Smooth muscle cell (in vitro differentiated cells): ENCODE results near the gene MMEL1. TPM values are rescaled to one million over a fixed set of nuclear protein-coding genes. Genes with fewer than 3 reads are reported as not detected.
A peak's percentile ranks its signal among the peaks of the same experiment; 100 is the strongest.

ENCODE experiments used
- DNase-seq: peaks from one replicate; lab custom pipeline; 2025; ENCODE audit not compliant: unreplicated experiment; lab: John Stamatoyannopoulos, UW
- H2AFZ ChIP-seq: fragments of 200-600 bp; sonication (generic); 2 replicates; pipeline ENCODE4 v1.6.0; 2016; ENCODE audit warnings: antibody characterized with exemption, low read depth, mild to moderate bottlenecking
- H3F3A ChIP-seq: fragments of 200-600 bp; sonication (generic); 2 replicates; pipeline ENCODE4 v1.6.0; 2017; ENCODE audit warnings: antibody characterized with exemption, low read depth
- H3K27ac ChIP-seq: fragments of 200-600 bp; sonication (generic); 2 replicates; pipeline ENCODE4 v1.5.1; 2016; ENCODE audit warnings: low read depth, mild to moderate bottlenecking
- H3K27me3 ChIP-seq: fragments of 200-600 bp; sonication (generic); 2 replicates; pipeline ENCODE4 v1.6.1; 2016; ENCODE audit warnings: low read depth, mild to moderate bottlenecking
- H3K36me3 ChIP-seq: fragments of 200-600 bp; sonication (generic); 2 replicates; pipeline ENCODE4 v1.5.1; 2016; ENCODE audit warnings: low read depth
- H3K4me1 ChIP-seq: fragments of 200-600 bp; sonication (generic); 2 replicates; pipeline ENCODE4 v1.5.1; 2016; ENCODE audit warnings: low read depth
- H3K4me2 ChIP-seq: fragments of 200-600 bp; sonication (generic); 2 replicates; pipeline ENCODE4 v1.6.0; 2016; ENCODE audit warnings: mild to moderate bottlenecking
- H3K4me3 ChIP-seq: fragments of 200-600 bp; sonication (generic); 2 replicates; pipeline ENCODE4 v1.5.1; 2016; ENCODE audit warnings: mild to moderate bottlenecking
- H3K79me2 ChIP-seq: fragments of 200-600 bp; sonication (generic); 2 replicates; pipeline ENCODE4 v1.6.0; 2016; ENCODE audit warnings: low read depth, mild to moderate bottlenecking
- H3K9ac ChIP-seq: fragments of 200-600 bp; sonication (generic); 2 replicates; pipeline ENCODE4 v1.6.0; 2016; ENCODE audit warnings: low read depth
- H3K9me3 ChIP-seq: fragments of 200-600 bp; sonication (generic); replicated peaks from 2 replicates; pipeline ENCODE4 v1.5.1; 2016; ENCODE audit warnings: low read depth
- H4K20me1 ChIP-seq: fragments of 200-600 bp; sonication (generic); 2 replicates; pipeline ENCODE4 v1.6.0; 2016; ENCODE audit warnings: low read depth
- CTCF ChIP-seq: fragments of 200-600 bp; sonication (generic); IDR thresholded peaks from 2 replicates; pipeline ENCODE4 v1.5.1; 2017; ENCODE audit warnings: borderline replicate concordance, mild to moderate bottlenecking, antibody characterized with exemption; ENCODE audit not compliant: insufficient read depth, poor library complexity, severe bottlenecking
- WGBS: methylation state at CpG from one replicate; pipeline ENCODE4 v1.1.7; 2016; ENCODE audit warnings: low lambda C conversion rate; 5-methylcytosine and 5-hydroxymethylcytosine counted together
- polyA plus RNA-seq: library from polyadenylated mRNA; unstranded; fragments of >200 nt; fragmentation: Nextera tagmentation; extraction: Ambion mirVana; gene quantifications from 2 replicates; pipeline ENCODE4 v1.2.1, GENCODE V29; 2016
- total RNA-seq: library from RNA; depleted of rRNA; stranded (reverse); fragments of >200 nt; gene quantifications from 2 replicates; pipeline ENCODE4 v1.2.3, GENCODE V29; 2014

The MMEL1 gene
- total and polyA plus RNA-seq, 2 experiments from 2014 or later = 3.4 TPM; not detected in 1

GRCh38 chr1:2589431-2590232 lies 43.2 kb downstream of the MMEL1 start:
- H3K36me3 ChIP-seq = no peaks in the 10 kb centered on the region
- H3F3A ChIP-seq = no peaks in the 10 kb centered on the region
- 90% methylated on average over 25 of the region's 25 CpGs for WGBS
- no peak for TF ChIP-seq CTCF
- no peak overlapping the region for H2AFZ ChIP-seq
- no peak for DNase-seq
- H3K9me3 ChIP-seq = no peaks in the 10 kb centered on the region
- no peak overlapping the region for H3K9ac ChIP-seq
- no peaks in the 10 kb centered on the region for H4K20me1 ChIP-seq
- H3K4me2 ChIP-seq = no peak overlapping the region
- peaks cover 14% of the 10 kb centered on the region for H3K4me1 ChIP-seq
- no peaks in the 10 kb centered on the region for H3K79me2 ChIP-seq
- no peak overlapping the region for H3K4me3 ChIP-seq
- no peaks in the 10 kb centered on the region for H3K27me3 ChIP-seq
- H3K27ac ChIP-seq = no peak overlapping the region

DNA sequence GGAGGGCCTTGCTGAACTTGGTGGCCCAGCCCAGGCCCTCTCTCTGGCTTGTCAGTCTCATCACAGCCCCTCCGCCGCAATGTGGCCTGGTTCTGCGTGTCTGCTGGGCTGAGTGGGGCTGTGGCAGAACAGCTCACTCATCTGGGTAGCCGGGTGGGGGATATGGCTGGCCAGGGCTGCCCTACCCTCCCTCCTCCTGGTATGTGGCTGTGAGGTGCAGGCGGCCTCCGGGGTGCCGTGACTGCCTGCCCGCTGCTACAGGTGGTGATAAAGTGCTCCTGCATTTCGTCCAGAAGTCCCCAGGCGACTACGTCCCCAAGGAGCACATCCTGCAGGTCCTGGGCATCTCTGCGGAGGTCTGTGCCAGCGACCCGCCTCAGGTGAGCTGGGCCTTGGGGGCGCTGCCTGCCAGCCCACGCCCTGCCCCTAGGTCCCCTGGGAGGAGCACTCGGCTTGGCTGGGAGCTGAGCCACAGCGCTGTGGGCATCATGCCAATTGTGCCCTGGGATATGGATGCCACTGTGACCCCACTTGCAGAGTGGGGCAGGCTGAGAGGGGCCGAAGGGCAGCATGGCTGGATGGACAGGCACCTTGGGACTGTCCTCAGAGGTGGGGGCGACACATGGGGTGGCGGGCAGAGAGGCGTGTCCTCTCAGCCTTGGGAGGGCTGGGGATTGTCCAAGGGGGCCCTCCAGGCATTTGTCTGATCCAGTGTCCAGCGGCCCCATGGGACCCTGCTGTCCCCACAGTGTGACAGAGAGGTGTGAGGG lies 44.0 kb downstream of the MMEL1 start:
- 91% methylated on average over 23 of the region's 23 CpGs for WGBS
- H4K20me1 ChIP-seq = no peaks in the 10 kb centered on the region
- no peak overlapping the region for H3K4me3 ChIP-seq
- H3K9me3 ChIP-seq = no peaks in the 10 kb centered on the region
- no peak overlapping the region for H2AFZ ChIP-seq
- H3K79me2 ChIP-seq = no peaks in the 10 kb centered on the region
- TF ChIP-seq CTCF = no peak
- no peaks in the 10 kb centered on the region for H3F3A ChIP-seq
- no peaks in the 10 kb centered on the region for H3K36me3 ChIP-seq
- no peaks in the 10 kb centered on the region for H3K27me3 ChIP-seq
- peaks cover 14% of the 10 kb centered on the region for H3K4me1 ChIP-seq
- H3K4me2 ChIP-seq = no peak overlapping the region
- H3K9ac ChIP-seq = no peak overlapping the region
- no peak overlapping the region for H3K27ac ChIP-seq
- DNase-seq = no peak

DNA sequence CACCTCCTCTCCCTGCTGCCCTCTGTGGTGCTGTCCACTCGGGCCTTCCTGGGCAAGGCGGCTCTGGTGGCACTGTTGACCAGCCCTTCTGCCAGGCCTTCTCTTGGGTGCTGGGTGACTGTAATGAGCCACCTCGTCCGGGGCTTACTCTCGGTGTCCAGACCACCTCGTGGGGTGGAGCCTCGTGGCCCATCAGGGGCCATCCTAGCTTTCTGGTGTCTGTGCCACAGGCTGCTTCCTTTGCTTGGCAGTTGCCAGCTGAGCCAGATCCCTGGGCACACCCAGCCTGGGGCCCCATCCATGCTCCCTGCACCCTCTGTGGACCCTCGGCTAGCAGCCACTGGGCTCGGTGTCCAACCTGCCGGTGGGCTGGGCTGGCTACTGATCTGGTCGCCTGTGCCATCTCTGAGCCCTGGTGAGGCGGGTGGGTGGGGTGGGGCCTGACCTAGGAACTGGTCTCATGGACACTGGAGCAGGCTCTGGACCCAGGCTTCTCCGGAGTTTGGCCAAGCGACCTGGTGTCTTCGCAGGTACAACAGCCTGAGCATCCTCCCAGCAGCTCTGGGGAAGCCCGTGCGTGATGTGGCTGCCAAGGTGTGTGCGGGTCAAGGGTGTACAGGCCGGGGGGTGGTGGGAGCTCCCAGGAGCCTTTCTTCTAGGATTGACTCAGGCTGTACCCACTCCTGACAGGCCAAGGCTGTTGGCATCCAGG lies 44.8 kb downstream of the MMEL1 start:
- TF ChIP-seq CTCF = no peak
- no peaks in the 10 kb centered on the region for H4K20me1 ChIP-seq
- H3K9ac ChIP-seq = no peak overlapping the region
- no peaks in the 10 kb centered on the region for H3K79me2 ChIP-seq
- H3F3A ChIP-seq = no peaks in the 10 kb centered on the region
- peak overlapping the region; percentile 86 for H3K4me3 ChIP-seq
- peaks cover 14% of the 10 kb centered on the region for H3K4me1 ChIP-seq
- no peaks in the 10 kb centered on the region for H3K27me3 ChIP-seq
- H3K4me2 ChIP-seq = peak overlapping the region; percentile 99
- H3K36me3 ChIP-seq = no peaks in the 10 kb centered on the region
- no peak for DNase-seq
- 94% methylated on average over 19 of the region's 19 CpGs for WGBS
- no peaks in the 10 kb centered on the region for H3K9me3 ChIP-seq
- H3K27ac ChIP-seq = no peak overlapping the region
- H2AFZ ChIP-seq = no peak overlapping the region
